Measurements from ENCODE around the gene TOM1L1. TPM values are rescaled to one million over a fixed set of nuclear protein-coding genes. Genes with fewer than 3 reads are reported as not detected.

The TOM1L1 gene
- total RNA-seq, 4 donors from 2014 or later: 35.1 to 63.2 (median 42.3) TPM

DNA sequence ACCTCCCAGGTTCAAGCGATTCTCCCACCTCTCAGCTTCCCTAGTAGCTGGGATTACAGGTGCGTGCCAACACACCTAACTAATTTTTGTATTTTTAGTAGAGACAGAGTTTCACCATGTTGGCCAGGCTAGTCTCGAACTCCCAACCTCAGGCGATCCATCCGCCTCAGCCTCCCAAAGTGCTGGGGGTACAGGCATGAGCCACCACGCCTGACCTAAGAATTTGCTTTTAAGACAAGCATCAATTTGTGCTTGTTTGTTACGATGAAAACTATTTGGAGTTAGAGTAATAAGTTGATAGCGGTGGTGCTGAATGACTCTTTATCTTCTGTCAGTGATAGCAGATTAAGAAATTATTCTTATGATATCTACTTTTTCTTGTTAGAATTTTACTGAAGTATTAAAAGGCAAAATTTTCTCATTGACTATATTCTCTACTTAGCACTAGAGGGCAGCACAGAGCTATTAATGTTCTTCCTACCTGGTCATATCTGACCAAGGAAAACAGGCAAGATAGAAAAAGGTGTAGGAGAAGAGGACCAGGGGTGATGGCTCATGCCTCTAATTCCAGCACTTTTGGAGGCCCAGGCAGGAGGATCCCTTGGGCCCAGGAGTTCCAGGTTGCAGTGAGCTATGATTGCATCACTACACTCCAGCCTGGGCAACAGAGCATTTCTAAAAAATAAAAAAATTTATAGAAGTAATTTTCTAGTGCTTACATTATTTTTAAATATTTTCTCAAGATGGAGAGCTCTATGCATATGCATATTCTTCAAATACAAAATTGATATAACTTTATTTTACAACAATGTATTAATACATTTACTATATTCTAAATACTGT, 92.4 kb downstream of the TOM1L1 start:
- H3K4me3 ChIP-seq (ENCODE audit: low read depth, poor library complexity, severe bottlenecking): no peak overlapping the region
- DNase-seq (ENCODE audit: low spot score in 2 of 2): no peak
- intact Hi-C loops (cut with DNase I; ENCODE audit: low total_unique reads): loop anchor here (5.0 kb wide), 2 partner anchors 354 to 519 kb away; partner anchors contain the start of gene SMIM36
- WGBS, 2 donors: 80 to 81% methylated on average over 8 of the region's 8 CpGs
- no peak for TF ChIP-seq POLR2A (IDR thresholded peaks at IDR 0.05)
- TF ChIP-seq, protein P1, sequence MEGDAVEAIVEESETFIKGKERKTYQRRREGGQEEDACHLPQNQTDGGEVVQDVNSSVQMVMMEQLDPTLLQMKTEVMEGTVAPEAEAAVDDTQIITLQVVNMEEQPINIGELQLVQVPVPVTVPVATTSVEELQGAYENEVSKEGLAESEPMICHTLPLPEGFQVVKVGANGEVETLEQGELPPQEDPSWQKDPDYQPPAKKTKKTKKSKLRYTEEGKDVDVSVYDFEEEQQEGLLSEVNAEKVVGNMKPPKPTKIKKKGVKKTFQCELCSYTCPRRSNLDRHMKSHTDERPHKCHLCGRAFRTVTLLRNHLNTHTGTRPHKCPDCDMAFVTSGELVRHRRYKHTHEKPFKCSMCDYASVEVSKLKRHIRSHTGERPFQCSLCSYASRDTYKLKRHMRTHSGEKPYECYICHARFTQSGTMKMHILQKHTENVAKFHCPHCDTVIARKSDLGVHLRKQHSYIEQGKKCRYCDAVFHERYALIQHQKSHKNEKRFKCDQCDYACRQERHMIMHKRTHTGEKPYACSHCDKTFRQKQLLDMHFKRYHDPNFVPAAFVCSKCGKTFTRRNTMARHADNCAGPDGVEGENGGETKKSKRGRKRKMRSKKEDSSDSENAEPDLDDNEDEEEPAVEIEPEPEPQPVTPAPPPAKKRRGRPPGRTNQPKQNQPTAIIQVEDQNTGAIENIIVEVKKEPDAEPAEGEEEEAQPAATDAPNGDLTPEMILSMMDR (IDR thresholded peaks at IDR 0.05): peak in 1 of 3 donors; percentile 56

- no peak overlapping the region for H3K4me3 ChIP-seq (ENCODE audit: low read depth, poor library complexity, severe bottlenecking)
- DNase-seq (ENCODE audit: low spot score in 2 of 2): no peak
- 93 to 95% methylated on average over 1 of the region's 1 CpG for WGBS, 2 donors
- TF ChIP-seq, protein P1 (IDR thresholded peaks at IDR 0.05): no peak
- no peak for TF ChIP-seq POLR2A (IDR thresholded peaks at IDR 0.05)
- intact Hi-C loops (cut with DNase I; ENCODE audit: low total_unique reads): loop anchor here (5.0 kb wide), 1 partner anchor 361 kb away; no protein-coding TSS in a partner anchor
Observed at GRCh38 chr17:54996441-54996840, 95.8 kb downstream of the TOM1L1 start.

- TF ChIP-seq POLR2A (IDR thresholded peaks at IDR 0.05): no peak
- TF ChIP-seq, protein P1 (IDR thresholded peaks at IDR 0.05): no peak
- intact Hi-C loops (cut with DNase I; ENCODE audit: low total_unique reads): no loop called here
- DNase-seq (ENCODE audit: low spot score in 2 of 2): no peak
- no peak overlapping the region for H3K4me3 ChIP-seq (ENCODE audit: low read depth, poor library complexity, severe bottlenecking)
Observed at GRCh38 chr17:55002458-55002857, 101.8 kb downstream of the TOM1L1 start.

DNA sequence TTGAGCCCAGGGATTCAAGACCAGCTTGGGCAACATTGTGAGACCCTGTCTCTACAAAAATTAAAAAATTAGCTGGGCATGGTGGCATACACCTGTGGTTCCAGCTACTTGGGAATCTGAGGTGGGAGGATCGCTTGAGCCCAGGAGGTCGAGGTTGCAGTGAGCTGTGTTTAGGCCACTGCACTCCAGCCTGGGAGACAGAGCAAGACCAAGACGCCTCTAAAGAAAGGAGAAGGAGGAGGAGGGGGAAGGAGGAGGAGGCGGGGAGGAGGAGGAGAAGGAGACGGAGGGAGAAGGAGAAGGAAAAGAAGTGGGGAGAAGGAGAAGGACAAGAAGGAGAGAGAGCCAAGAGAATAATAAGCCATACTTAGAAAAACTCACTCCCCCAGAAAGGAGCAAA, 103.8 kb downstream of the TOM1L1 start:
- DNase-seq (ENCODE audit: low spot score in 2 of 2): no peak
- intact Hi-C loops (cut with DNase I; ENCODE audit: low total_unique reads): no loop called here
- H3K4me3 ChIP-seq (ENCODE audit: low read depth, poor library complexity, severe bottlenecking): no peak overlapping the region
- TF ChIP-seq, protein P1 (IDR thresholded peaks at IDR 0.05): no peak
- TF ChIP-seq POLR2A (IDR thresholded peaks at IDR 0.05): no peak
- 90 to 93% methylated on average over 5 of the region's 5 CpGs for WGBS, 2 donors

GRCh38 chr17:55005520-55005919, 104.9 kb downstream of the TOM1L1 start:
- no peak overlapping the region for H3K4me3 ChIP-seq (ENCODE audit: low read depth, poor library complexity, severe bottlenecking)
- no peak for DNase-seq (ENCODE audit: low spot score in 2 of 2)
- intact Hi-C loops (cut with DNase I; ENCODE audit: low total_unique reads): no loop called here
- TF ChIP-seq, protein P1 (IDR thresholded peaks at IDR 0.05): no peak
- TF ChIP-seq POLR2A (IDR thresholded peaks at IDR 0.05): no peak
- WGBS, 2 donors: 100% methylated on average over 1 of the region's 1 CpG

Other genes with a start within 250 kb of the TOM1L1 start
- gene COX11, start 67.8 kb downstream of the TOM1L1 start, total RNA-seq: 10 to 100 TPM; 30.8 to 61.4 (median 42.3) TPM
- 10 to 100 TPM in 1 of 4 donors, 1 to 10 TPM in 3; 2.8 to 10.3 (median 5.6) TPM for gene STXBP4, start 67.9 kb downstream of the TOM1L1 start, total RNA-seq